VCaP (cell line): ENCODE measurements around the gene HDAC8.

Source experiments
- H3K27ac ChIP-seq: fragments of 450-650 bp; 2 replicates; pipeline ENCODE4 v1.5.1; 2017
- TF ChIP-seq, protein P1 (sequence below): fragments of 450-650 bp; conservative IDR thresholded peaks from 2 replicates; pipeline ENCODE4 v1.5.1; 2017; ENCODE audit warnings: mild to moderate bottlenecking, moderate library complexity

HDAC8 gene

GRCh38 chrX:72396117-72396516 is 176.5 kb downstream of the HDAC8 start:
- TF ChIP-seq, protein P1, sequence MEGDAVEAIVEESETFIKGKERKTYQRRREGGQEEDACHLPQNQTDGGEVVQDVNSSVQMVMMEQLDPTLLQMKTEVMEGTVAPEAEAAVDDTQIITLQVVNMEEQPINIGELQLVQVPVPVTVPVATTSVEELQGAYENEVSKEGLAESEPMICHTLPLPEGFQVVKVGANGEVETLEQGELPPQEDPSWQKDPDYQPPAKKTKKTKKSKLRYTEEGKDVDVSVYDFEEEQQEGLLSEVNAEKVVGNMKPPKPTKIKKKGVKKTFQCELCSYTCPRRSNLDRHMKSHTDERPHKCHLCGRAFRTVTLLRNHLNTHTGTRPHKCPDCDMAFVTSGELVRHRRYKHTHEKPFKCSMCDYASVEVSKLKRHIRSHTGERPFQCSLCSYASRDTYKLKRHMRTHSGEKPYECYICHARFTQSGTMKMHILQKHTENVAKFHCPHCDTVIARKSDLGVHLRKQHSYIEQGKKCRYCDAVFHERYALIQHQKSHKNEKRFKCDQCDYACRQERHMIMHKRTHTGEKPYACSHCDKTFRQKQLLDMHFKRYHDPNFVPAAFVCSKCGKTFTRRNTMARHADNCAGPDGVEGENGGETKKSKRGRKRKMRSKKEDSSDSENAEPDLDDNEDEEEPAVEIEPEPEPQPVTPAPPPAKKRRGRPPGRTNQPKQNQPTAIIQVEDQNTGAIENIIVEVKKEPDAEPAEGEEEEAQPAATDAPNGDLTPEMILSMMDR = no peak
- no peak overlapping the region for H3K27ac ChIP-seq

DNA sequence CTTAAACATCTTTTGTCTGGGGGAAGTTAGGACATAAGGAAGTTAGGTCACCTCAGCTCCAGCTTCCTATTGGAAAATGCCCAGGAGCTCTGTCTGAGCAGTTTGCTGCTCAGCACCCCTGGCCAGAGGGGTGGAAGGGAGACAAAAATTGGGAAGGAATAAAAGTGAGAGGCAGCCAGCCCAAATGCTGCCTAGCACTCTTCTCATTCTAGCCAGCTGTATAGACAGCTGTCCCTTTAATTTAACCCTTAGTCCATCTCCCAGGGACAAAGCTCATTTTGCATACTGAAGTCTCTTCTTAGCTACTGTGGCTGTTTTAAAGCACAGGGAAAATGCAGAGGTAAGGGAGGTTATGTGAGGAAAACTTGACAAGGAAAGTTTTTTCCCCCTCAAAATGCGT is 177.4 kb downstream of the HDAC8 start:
- no peak overlapping the region for H3K27ac ChIP-seq

GRCh38 chrX:72394518-72395170 is 178.0 kb downstream of the HDAC8 start:
- TF ChIP-seq, protein P1 = no peak
- H3K27ac ChIP-seq = no peak overlapping the region

More for the DNA sequence above, 177.4 kb downstream of the HDAC8 start:
- TF ChIP-seq, protein P1 = no peak

- no peak overlapping the region for H3K27ac ChIP-seq
- TF ChIP-seq, protein P1 = no peak
Observed at GRCh38 chrX:72393836-72394517, 178.7 kb downstream of the HDAC8 start.

DNA sequence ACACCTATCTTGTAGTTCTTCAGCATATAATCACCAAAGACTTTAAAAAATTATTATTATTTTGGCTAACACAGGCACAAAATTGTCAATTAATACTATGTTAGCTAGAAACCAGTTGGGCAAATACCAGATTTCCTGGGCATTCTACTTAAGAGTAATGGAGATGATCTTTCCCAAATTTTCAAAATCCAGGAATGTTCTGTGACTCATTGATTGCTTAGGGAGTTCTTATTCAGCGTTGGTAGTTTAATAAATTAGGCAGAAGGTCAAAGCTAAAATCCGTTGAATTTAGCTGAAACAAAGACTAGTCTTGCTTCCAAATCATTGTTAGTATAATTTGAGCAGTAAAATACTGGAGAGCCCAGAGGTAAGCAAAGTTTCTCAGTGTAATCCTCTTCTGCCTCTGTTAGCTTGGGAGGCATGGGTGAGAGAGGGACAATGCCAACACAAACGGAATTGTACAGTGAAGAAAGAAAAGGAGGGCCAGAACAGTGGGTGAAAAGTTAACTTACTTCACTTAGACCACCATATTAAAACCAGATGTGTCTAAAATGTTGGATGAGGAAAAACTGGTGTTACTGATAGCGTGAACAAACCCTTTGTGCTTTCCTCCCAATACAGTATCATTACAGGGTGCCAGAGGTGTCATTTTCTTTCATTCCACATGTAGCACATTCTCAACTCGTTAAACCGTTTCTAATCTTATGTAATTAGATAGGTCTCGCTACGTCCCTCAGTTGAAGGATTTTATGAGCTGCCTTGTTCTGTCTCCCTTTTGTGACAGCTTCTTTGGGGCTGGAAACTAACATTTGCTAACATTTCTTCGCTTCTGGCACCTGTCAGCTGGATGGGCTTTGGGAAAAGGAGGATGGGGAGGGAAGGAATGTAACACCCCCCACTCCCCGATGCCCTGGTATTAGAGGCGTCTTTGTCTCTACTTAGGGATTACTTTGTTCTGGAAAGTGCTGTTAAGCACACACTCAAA is 179.5 kb downstream of the HDAC8 start:
- H3K27ac ChIP-seq = no peak overlapping the region
- TF ChIP-seq, protein P1 = no peak

DNA sequence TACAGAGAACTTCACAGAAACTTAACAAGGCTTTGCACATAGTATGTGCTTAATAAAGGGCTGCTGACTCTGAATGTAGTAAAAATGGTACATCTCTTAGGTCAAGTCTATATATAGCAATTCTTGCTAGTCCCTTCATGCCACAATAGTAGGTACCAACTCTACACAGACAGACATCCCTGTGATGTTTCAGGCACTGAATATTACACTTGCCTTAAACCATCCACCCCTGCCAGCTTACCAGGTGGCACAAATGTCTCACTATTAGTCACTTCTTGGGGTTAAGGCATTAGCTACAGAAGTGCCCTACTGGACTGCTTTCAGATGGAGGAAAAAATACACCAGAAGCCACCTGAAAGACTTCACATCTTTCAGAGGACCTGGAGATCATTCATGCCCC is 180.6 kb downstream of the HDAC8 start:
- no peak overlapping the region for H3K27ac ChIP-seq
- TF ChIP-seq, protein P1 = no peak

DNA sequence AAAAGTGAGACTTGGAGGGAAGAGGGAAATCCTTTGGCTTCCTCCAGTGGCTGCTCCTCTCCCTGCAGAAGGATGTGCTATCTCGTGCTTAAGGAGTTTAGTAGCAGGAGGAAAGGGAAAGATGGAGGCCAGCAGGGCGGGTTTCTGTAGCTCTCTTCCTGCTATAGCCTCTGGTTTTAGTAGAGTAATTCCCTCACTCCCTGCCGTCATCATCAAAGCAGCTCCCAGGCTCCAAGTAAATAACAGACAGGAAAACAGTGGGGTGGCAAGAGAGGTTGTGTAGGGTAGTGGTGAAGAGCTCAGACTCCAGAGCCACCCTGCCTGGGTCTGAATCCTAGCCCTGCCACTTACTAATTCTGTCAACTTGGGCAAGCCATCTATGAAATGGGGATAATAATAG is 185.4 kb downstream of the HDAC8 start:
- H3K27ac ChIP-seq = no peak overlapping the region
- TF ChIP-seq, protein P1 = no peak
